Sciatic nerve (tissue), 2 donors: ENCODE measurements around the gene PVALEF. TPM values are rescaled to one million over a fixed set of nuclear protein-coding genes. Genes with fewer than 3 reads are reported as not detected.

ENCODE experiments used
- ATAC-seq: fragments of 200-7000 bp; cut with Tn5 transposase; one replicate; pipeline ENCODE4 v1.9.1; 2020; ENCODE audit warnings: mild to moderate bottlenecking, moderate library complexity
- DNase-seq: peaks from one replicate; pipeline ENCODE4 v3.0.0-alpha.2; 2020; ENCODE audit warnings: low spot score
- intact Hi-C: fragments of 100-400 bp; cut with DNase I; formaldehyde crosslinking; loops from one replicate; pipeline ENCODE4 v1.14.2; 2022
- total RNA-seq: library from RNA; stranded (reverse); fragmentation: NEBNext Ultra II Directional; extraction: Animal tissue kit (Norgen Biotek cat#: 25700); gene quantifications from one replicate; pipeline ENCODE4 v1.2.1, GENCODE V29; 2021
- donor health status: DM: no; HTN: no; CAD: no.
- donor health status: DM: no; HTN: no; CAD: no.

PVALEF gene
- total RNA-seq, 1 donor from 2014 or later, result not detected

GRCh38 chr17:81173052-81173761 lies 7.9 kb downstream of the PVALEF start:
- intact Hi-C loops, result no loop called here
- no peak for ATAC-seq
- DNase-seq, result no peak

- intact Hi-C loops, result no loop called here
- ATAC-seq, result no peak
- DNase-seq, result no peak
Observed at GRCh38 chr17:81173762-81174155, 8.5 kb downstream of the PVALEF start.

DNA sequence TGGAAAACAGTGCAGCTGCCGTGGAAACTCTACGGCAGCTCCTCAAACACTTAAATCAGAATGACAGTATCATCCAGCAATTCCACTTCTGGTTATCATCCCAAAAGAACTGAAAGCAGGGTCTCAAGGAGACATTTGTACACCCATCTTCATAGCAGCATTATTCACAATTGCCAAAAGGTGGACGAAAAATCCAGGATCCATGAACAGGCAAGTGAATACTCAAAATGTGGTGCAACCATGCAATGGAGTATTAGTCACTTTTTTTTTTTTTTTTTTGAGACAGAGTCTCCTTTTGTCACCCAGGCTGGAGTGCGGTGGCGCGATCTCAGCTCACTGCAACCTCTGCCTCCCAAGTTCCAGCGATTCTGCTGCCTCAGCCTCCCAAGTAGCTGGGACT lies 11.4 kb downstream of the PVALEF start:
- ATAC-seq (no peak), DNase-seq (no peak)
- intact Hi-C loops, result no loop called here

- intact Hi-C loops, result no loop called here
- ATAC-seq, result peak; percentile 9
- DNase-seq, result no peak
Observed at GRCh38 chr17:81178136-81179091, 13.1 kb downstream of the PVALEF start.

DNA sequence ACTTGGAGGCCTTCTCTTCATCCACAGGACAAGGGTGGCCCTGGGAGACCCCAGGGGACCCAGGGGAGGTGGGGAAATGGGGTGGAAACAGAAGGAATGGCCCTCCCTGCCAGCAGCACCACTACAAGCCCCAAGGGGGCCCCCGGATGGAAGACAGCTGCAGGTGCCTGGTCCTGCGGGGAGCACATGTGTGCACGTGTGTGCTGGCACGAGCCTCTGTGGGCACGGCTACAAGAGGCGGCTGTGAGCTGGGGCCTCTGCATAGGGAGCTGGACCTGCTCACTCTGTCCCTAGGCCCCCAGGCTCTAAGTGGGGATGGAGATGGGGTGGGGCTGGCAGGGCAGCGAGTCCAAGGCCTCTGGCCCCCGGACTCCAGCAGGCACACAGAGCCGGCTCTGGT lies 13.9 kb downstream of the PVALEF start:
- DNase-seq, result no peak
- ATAC-seq, result peak; percentile 32
- intact Hi-C loops, result no loop called here

GRCh38 chr17:81179861-81180260 lies 14.6 kb downstream of the PVALEF start:
- intact Hi-C loops, result no loop called here
- no peak for DNase-seq
- ATAC-seq, result no peak

DNA sequence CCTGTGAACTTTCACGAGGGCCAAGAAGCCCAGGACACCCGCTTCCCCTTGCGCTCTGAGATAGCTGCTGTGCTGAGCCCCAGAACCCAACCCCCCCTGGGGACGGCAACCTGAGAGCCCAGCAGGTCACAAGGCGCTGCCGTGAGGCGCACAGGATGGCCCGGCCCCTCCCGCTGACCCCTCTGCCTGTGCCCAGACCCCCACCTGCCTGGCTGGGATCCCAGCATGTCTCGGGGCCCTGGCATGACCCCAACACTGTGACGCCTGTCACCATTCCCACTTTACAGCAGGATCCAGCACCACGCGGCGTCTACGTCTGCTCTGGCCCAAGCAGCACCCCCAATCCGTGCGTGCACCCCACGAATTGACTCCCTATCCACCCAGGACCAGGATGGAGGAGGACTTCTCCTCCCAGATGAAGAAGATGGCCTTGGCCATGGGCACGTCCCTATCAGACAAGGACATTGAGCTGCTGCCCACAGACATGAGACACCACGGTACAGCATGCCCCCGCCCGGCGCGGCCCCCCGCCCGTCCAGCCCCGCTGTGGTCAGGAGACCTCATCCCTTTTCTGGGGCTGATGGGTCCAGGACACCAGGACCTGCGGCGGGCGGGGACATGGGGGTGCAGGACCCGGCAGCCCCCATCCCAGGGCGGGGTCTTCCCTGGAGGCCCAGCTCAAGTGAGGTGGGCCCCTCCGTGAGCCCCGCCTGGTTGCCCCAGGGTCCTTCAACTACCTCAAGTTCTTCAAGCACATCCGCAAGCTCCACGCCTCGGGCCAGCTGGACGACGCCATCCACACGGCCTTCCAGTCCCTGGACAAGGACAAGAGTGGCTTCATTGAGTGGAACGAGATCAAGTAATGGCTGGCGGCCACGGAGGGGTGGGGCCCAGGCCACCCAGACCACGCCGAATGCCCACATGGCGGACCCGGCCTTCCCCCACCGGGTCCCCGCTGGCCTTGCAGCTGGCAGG lies 15.8 kb downstream of the PVALEF start:
- DNase-seq, result no peak
- no peak for ATAC-seq
- intact Hi-C loops, result no loop called here

DNA sequence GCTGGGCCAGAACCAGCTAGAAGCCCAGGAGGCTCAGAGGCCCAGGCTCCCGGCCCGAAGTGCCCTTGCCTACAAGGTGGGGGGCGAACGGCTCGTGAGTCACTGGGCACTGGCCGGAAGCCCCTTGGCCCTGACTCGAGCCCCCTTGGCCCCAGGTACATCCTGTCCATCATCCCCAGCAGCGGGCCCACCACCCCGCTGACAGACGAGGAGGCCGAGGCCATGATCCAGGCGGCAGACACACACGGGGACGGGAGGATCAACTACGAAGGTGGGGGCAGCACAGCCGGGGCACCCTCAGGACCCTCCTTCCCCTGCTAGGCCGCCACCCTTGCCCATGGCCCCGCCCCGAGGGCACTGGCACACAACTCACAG lies 16.5 kb downstream of the PVALEF start:
- ATAC-seq (no peak), DNase-seq (no peak)
- intact Hi-C loops, result no loop called here

DNA sequence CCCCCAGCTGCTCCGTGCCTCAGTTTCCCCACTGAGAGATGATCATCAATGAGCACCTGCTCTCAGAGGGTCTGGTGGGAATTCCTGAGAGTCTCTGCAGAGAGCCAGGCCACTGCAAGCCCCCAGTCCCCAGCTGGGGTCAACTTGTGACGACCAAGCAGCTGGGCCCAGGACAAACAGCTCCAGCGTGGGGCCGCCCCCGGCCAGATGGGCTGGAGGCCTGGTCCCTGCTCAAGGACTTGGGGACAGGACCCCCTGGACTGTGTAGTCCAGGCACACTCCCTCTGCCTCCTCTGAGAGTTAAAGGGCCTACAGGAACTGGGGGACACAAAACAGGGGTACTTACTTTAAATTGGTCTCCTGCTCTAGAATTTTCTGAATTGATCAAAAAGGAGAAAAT lies 17.3 kb downstream of the PVALEF start:
- DNase-seq, result no peak
- ATAC-seq, result no peak

DNA sequence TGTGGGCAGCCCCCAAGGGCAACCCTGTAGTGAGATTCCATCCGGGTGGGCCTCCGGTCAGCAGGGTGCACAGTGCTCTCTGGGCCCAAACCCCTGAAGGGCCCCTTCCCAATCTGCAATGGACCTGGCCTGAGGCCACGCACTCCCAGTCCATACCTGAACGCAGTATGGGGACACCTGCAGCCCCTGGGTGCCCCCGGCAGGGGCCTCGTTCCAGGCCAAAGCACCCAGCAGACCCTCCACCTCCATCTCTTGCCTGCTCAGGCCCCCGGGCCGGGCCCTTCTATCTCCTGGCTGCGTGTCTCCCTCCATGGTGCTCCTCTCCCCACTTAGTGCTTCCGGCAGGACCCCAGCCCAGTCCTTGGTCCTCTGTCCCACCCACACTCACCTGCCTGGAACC lies 18.0 kb downstream of the PVALEF start:
- DNase-seq (no peak), ATAC-seq (no peak)
- intact Hi-C loops, result no loop called here

More for the DNA sequence above, 17.3 kb downstream of the PVALEF start:
- intact Hi-C loops, result no loop called here

- no peak for ATAC-seq
- DNase-seq, result no peak
- intact Hi-C loops, result no loop called here
Observed at GRCh38 chr17:81183807-81184206, 18.5 kb downstream of the PVALEF start.

DNA sequence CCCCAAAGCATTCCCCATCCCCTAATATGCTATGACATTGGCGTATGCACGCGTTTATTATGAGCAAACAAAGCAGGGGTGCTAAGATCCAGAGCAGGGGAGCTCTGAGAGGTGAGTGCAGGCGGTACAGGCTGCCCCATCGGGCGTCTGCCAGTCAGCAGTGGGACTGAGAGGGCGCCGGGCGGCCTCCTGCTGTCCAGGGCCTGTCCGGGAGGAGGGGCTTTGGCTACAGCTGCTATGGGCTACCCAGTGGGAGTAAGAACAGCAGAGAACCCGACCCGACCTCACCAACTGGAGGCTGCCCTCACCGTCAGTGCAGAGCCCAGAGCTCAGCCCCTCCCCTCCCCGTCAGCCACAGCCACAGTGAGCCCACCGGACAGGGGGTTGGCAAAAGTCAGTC lies 19.2 kb downstream of the PVALEF start:
- DNase-seq (no peak), ATAC-seq (no peak)
- intact Hi-C loops, result no loop called here

DNA sequence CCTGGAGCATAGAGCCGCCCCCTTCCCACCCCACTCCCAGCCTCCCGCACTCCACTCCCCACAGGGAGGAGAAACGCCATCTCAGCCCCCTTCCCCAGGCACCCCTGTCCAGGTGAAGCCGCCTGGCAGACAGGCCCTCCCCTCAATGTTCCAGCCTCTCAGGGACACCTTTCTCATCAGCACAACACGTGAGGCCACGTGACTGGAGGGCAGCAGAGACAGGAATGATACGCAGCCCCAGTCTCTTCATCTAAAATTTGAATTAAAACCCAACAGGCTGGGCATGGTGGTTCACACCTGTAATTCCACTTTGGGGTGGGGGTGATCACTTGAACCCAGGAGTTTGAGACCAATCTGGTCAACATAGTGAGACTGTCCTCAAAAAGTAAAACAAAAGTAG lies 20.9 kb downstream of the PVALEF start:
- no peak for DNase-seq
- ATAC-seq, result no peak
- intact Hi-C loops, result no loop called here

DNA sequence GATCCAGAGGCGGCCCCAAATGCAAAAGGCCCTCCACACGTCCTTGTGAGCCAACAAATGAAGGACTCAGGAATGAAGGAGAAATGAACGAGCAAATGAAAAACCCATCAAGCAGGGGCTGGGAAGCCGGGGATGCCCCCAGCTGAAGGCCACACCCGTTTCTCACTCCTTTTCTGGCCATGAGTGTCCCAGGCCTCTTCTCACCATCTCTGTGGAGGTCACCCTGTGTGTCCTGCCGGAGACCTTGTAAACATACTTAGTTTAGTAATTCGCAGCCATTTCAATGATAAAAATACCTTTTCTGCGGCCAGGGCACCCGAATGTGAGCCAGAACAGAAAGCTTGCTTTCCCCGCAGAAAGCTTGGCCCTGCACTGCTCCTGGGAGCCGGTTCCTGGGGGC lies 21.8 kb downstream of the PVALEF start:
- DNase-seq (no peak), ATAC-seq (no peak)
- intact Hi-C loops, result no loop called here

DNA sequence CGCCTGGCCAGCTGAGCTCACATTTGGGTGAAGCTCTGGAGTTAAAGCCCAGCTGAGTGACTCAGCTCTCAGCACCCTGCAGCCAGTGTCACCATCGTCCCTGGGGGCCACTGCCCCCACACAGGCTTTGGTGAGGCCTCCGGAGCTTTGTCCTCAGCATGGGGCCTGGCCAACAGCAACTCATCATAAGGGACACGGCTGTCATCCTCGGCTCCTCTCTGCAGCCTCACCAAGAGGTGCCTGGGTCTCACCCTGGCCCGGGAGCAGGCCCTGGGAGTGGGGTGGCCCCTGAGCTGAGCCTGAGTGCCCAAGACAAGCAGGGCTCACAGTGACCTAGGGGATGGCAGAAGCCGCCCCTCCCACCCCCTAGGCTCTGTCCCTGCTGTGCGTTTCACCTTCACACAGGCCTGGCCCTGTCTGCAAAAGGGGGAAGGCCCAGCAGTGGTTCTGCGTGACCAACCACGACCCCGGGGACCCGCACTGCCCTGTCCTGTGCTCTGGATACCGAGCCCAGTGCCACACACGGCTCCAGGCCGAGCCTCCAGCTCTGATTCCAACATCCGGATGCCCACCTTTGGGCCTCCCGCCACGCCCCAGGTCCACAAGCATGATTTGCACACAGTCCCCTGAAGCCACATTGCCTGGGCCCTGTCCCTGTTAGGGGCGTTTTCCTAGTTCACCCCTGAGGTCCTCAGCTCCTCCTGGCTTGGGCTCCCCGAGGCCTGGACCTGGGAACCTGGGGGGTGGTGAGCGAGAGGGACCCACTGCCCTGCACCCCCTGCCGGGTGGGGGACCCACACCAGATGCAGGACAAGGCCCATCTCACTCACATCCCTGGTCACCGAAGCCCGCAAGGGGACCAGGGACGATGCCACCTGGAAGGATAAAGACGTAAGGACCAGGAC lies 22.5 kb downstream of the PVALEF start:
- DNase-seq (no peak), ATAC-seq (no peak)
- intact Hi-C loops, result no loop called here

DNA sequence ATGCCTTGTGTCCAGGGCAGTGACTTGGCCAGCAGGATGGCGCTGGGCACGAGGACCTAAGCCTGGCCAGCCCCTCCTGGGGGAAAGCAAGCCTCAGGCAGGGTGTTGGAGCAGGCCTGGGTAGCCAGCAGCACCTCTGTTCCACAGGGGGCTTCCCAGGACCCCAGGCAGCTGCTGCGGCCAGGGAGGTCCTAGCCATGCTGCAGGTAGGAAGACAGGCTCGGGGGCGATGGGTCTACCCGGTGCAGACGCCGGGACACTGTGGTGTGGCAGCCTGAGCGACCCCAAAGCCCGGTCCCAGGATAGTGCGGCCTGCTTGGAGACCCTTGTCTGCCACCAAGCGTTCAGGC lies 23.2 kb downstream of the PVALEF start:
- intact Hi-C loops, result no loop called here
- DNase-seq (no peak), ATAC-seq (no peak)

DNA sequence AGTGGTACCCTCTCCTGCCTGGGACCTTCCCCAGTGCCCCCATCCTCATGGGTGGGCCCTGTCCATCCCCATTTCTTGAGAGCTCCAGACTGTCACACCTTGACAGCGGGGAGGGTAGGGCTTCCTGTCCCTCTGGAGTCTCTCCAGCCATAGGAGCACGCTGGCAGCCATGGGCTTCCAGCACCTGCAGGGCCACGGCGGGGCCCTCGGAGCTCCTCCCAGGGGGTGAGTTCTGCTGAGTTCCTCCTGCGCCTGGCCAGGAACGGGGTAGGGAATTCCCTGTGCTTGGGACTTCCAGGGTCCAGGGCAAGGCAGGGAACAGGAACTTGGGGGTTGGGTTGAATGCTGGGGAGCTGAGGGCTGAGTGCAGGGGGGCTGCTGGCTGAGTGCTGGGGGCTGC lies 23.7 kb downstream of the PVALEF start:
- DNase-seq, result no peak
- ATAC-seq, result no peak
- intact Hi-C loops, result no loop called here
